Smooth muscle cell (in vitro differentiated cells): Measurements from ENCODE around the gene FGF11. TPM values are rescaled to one million over a fixed set of nuclear protein-coding genes. Genes with fewer than 3 reads are reported as not detected.

Source experiments
- DNase-seq: peaks from one replicate; lab custom pipeline; 2025; ENCODE audit not compliant: unreplicated experiment; lab: John Stamatoyannopoulos, UW
- H2AFZ ChIP-seq: fragments of 200-600 bp; sonication (generic); 2 replicates; pipeline ENCODE4 v1.6.0; 2016; ENCODE audit warnings: antibody characterized with exemption, low read depth, mild to moderate bottlenecking
- H3F3A ChIP-seq: fragments of 200-600 bp; sonication (generic); 2 replicates; pipeline ENCODE4 v1.6.0; 2017; ENCODE audit warnings: antibody characterized with exemption, low read depth
- H3K27ac ChIP-seq: fragments of 200-600 bp; sonication (generic); 2 replicates; pipeline ENCODE4 v1.5.1; 2016; ENCODE audit warnings: low read depth, mild to moderate bottlenecking
- H3K27me3 ChIP-seq: fragments of 200-600 bp; sonication (generic); 2 replicates; pipeline ENCODE4 v1.6.1; 2016; ENCODE audit warnings: low read depth, mild to moderate bottlenecking
- H3K36me3 ChIP-seq: fragments of 200-600 bp; sonication (generic); 2 replicates; pipeline ENCODE4 v1.5.1; 2016; ENCODE audit warnings: low read depth
- H3K4me1 ChIP-seq: fragments of 200-600 bp; sonication (generic); 2 replicates; pipeline ENCODE4 v1.5.1; 2016; ENCODE audit warnings: low read depth
- H3K4me2 ChIP-seq: fragments of 200-600 bp; sonication (generic); 2 replicates; pipeline ENCODE4 v1.6.0; 2016; ENCODE audit warnings: mild to moderate bottlenecking
- H3K4me3 ChIP-seq: fragments of 200-600 bp; sonication (generic); 2 replicates; pipeline ENCODE4 v1.5.1; 2016; ENCODE audit warnings: mild to moderate bottlenecking
- H3K79me2 ChIP-seq: fragments of 200-600 bp; sonication (generic); 2 replicates; pipeline ENCODE4 v1.6.0; 2016; ENCODE audit warnings: low read depth, mild to moderate bottlenecking
- H3K9ac ChIP-seq: fragments of 200-600 bp; sonication (generic); 2 replicates; pipeline ENCODE4 v1.6.0; 2016; ENCODE audit warnings: low read depth
- H3K9me3 ChIP-seq: fragments of 200-600 bp; sonication (generic); replicated peaks from 2 replicates; pipeline ENCODE4 v1.5.1; 2016; ENCODE audit warnings: low read depth
- H4K20me1 ChIP-seq: fragments of 200-600 bp; sonication (generic); 2 replicates; pipeline ENCODE4 v1.6.0; 2016; ENCODE audit warnings: low read depth
- WGBS: methylation state at CpG from one replicate; pipeline ENCODE4 v1.1.7; 2016; ENCODE audit warnings: low lambda C conversion rate; 5-methylcytosine and 5-hydroxymethylcytosine counted together
- polyA plus RNA-seq: library from polyadenylated mRNA; unstranded; fragments of >200 nt; fragmentation: Nextera tagmentation; extraction: Ambion mirVana; gene quantifications from 2 replicates; pipeline ENCODE4 v1.2.1, GENCODE V29; 2016
- total RNA-seq: library from RNA; depleted of rRNA; stranded (reverse); fragments of >200 nt; gene quantifications from 2 replicates; pipeline ENCODE4 v1.2.3, GENCODE V29; 2014
- TF ChIP-seq, protein P1 (sequence below): fragments of 200-600 bp; sonication (generic); IDR thresholded peaks from 2 replicates; pipeline ENCODE4 v1.5.1; 2017; ENCODE audit warnings: borderline replicate concordance, mild to moderate bottlenecking, antibody characterized with exemption; ENCODE audit not compliant: insufficient read depth, poor library complexity, severe bottlenecking

FGF11 gene
- total and polyA plus RNA-seq, 2 experiments from 2014 or later = 13.9 to 21.3 TPM

DNA sequence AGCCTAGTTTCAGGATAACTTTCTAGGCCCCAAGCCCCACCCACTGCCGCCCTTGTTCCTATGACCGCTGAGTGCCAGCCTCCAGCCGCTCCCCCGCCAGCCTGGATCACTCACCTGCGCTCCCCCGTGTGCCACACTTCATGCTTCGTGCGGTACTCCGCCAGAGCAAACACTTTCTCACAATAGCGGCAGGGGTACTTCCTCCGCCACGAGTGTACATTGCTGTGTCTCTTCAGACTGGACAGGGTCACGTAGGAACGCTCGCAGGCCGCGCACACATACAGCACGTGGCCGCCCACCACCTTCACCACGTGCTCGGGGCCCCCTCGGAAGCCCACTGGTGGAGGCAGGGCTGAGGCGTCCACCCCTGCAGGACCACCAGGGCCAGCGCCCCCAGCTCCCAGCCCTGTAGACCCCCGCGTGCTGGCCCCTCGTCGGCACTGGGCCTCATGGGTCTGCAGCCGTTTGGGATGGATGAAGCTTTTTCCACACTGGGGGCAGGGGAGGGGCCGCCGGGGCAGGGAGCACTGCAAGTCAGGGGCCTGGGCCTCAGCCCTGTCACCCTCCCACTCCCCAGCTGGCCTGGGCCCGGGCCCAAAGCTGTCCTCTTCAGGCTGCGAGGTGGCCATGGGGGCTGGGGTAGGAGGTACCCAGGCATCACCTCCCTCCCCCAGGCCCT lies 26.4 kb downstream of the FGF11 start:
- H3F3A ChIP-seq = no peaks in the 10 kb centered on the region
- H3K36me3 ChIP-seq = no peaks in the 10 kb centered on the region
- no peak overlapping the region for H3K4me3 ChIP-seq
- H3K27me3 ChIP-seq = no peaks in the 10 kb centered on the region
- no peak overlapping the region for H3K27ac ChIP-seq
- peaks cover 47% of the 10 kb centered on the region for H3K79me2 ChIP-seq
- H3K9me3 ChIP-seq = no peaks in the 10 kb centered on the region
- no peak overlapping the region for H2AFZ ChIP-seq
- peaks cover 69% of the 10 kb centered on the region for H4K20me1 ChIP-seq
- DNase-seq = no peak
- TF ChIP-seq, protein P1, sequence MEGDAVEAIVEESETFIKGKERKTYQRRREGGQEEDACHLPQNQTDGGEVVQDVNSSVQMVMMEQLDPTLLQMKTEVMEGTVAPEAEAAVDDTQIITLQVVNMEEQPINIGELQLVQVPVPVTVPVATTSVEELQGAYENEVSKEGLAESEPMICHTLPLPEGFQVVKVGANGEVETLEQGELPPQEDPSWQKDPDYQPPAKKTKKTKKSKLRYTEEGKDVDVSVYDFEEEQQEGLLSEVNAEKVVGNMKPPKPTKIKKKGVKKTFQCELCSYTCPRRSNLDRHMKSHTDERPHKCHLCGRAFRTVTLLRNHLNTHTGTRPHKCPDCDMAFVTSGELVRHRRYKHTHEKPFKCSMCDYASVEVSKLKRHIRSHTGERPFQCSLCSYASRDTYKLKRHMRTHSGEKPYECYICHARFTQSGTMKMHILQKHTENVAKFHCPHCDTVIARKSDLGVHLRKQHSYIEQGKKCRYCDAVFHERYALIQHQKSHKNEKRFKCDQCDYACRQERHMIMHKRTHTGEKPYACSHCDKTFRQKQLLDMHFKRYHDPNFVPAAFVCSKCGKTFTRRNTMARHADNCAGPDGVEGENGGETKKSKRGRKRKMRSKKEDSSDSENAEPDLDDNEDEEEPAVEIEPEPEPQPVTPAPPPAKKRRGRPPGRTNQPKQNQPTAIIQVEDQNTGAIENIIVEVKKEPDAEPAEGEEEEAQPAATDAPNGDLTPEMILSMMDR = no peak
- no peak overlapping the region for H3K9ac ChIP-seq
- peaks cover 8% of the 10 kb centered on the region for H3K4me1 ChIP-seq
- no peak overlapping the region for H3K4me2 ChIP-seq
- 97% methylated on average over 33 of the region's 33 CpGs for WGBS

DNA sequence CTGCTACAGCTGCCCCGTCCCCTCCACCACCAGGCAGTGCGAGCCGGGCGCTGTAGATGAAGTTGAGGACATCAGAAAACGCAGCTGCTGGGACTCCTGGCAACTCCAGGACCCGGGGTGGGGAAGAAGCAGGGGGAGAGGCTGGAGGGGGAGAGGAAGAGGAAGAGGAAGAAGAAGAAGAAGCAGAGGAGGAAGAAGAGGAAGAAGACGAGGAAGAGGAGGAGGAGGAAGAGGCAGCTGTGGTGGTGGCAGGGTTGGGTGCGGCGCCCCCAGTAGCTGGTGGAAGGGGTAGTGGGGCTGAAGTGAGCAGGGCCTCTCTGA lies 27.0 kb downstream of the FGF11 start:
- Histone ChIP-seq H3K9me3 (no peaks in the 10 kb centered on the region), H4K20me1 (peaks cover 75% of the 10 kb centered on the region), H3K4me3 (no peak overlapping the region), H3K79me2 (peaks cover 52% of the 10 kb centered on the region), H3K4me2 (no peak overlapping the region), H3K27ac (no peak overlapping the region), H3F3A (no peaks in the 10 kb centered on the region), H3K9ac (no peak overlapping the region), H3K27me3 (no peaks in the 10 kb centered on the region), H3K4me1 (peaks cover 3% of the 10 kb centered on the region), H2AFZ (no peak overlapping the region), H3K36me3 (no peaks in the 10 kb centered on the region)
- TF ChIP-seq, protein P1 = no peak
- 100% methylated on average over 7 of the region's 9 CpGs for WGBS
- DNase-seq = no peak

DNA sequence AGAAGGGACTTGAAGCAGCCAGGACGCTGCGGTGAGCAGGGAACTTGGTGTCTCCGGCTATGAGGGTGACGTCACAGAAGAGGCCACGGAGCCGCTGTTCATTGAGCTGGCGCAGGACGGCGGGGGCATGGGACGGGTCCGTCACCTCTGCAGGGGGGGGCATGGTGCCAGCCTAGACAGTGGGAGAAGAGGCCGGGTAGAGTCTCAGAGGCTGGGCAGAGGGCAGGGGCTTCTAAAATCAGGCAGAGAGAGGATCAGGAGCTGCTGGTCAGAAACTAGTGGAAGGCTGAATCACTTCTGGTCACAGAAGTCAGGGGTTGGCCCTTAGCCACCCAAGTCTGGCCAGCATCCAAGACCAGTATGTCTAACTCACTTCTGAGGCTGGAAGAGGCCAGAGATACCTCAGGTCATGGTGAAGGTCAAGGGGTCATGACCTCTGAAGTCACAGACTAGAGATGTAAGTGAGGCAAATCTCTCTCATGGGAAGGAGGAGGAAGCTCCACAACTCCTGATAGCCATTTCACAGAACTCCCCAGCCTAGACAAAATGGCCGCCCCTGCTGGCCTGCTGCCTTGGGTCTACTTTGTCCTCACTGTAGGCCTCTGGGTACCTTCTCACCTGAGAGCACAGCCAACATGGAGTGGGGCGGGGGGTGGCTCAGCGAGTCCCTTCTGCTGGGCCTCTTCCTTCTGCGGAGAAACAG lies 27.5 kb downstream of the FGF11 start:
- H3K9me3 ChIP-seq = no peaks in the 10 kb centered on the region
- no peaks in the 10 kb centered on the region for H3K36me3 ChIP-seq
- WGBS = over 99% methylated on average over 16 of the region's 16 CpGs
- no peak overlapping the region for H2AFZ ChIP-seq
- peaks cover 57% of the 10 kb centered on the region for H3K79me2 ChIP-seq
- no peak overlapping the region for H3K9ac ChIP-seq
- no peak overlapping the region for H3K27ac ChIP-seq
- H3K4me3 ChIP-seq = no peak overlapping the region
- no peak for DNase-seq
- H3K4me2 ChIP-seq = no peak overlapping the region
- TF ChIP-seq, protein P1 = no peak
- no peaks in the 10 kb centered on the region for H3K27me3 ChIP-seq
- H4K20me1 ChIP-seq = peaks cover 80% of the 10 kb centered on the region
- peaks cover under 1% of the 10 kb centered on the region for H3K4me1 ChIP-seq
- no peaks in the 10 kb centered on the region for H3F3A ChIP-seq
